GM19395 (cell line): ENCODE measurements around the gene MRPS24.

Experiments
- ATAC-seq: cut with Tn5 transposase; IDR thresholded peaks from one replicate; pipeline ENCODE4 v1.9.1; 2021; ENCODE audit warnings: mild to moderate bottlenecking, moderate library complexity; ENCODE audit not compliant: unreplicated experiment

MRPS24 gene

DNA sequence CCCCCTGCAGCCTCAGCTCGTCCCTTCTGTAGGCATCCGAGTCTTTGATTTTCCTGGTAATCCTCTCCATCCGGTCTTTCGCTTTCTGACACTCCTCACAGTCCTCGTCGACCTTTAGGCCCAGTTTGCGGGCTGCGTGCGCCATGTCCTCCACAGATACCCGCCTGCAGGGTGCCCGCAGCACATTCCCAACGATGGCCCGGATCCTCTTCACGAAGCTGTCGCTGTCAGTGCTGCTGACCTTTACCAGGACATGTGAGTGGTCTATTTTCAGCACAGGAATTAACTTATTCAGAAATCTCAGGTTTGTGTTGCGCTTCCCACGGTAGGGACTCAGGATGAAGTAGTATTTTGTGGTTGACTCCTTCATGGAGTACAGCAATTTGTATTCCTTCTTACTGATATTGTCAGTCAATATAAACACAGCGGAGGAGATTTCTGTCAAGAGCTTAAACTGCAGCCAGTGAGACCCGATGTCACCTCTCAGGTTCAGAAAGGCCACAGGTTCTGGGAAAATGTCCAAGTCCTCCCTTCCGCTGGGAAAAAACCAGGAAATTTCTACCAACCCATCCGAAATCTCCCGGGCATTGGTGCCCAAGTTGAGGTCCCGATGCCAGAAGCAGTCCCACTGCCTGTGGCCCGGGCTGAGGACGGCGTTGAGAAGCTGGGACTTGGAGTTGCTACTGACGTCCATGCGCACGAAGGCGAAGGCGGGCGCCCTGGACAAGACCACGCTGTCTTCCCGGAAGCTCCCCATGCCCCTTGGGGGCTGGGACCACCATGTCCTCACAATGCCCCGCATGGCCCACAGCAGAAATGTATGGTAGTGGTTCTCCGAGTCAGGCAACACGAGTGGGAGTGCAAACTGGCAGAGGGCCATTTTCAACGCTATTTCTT lies 8.9 kb upstream of the MRPS24 start:
- ATAC-seq = no peak

DNA sequence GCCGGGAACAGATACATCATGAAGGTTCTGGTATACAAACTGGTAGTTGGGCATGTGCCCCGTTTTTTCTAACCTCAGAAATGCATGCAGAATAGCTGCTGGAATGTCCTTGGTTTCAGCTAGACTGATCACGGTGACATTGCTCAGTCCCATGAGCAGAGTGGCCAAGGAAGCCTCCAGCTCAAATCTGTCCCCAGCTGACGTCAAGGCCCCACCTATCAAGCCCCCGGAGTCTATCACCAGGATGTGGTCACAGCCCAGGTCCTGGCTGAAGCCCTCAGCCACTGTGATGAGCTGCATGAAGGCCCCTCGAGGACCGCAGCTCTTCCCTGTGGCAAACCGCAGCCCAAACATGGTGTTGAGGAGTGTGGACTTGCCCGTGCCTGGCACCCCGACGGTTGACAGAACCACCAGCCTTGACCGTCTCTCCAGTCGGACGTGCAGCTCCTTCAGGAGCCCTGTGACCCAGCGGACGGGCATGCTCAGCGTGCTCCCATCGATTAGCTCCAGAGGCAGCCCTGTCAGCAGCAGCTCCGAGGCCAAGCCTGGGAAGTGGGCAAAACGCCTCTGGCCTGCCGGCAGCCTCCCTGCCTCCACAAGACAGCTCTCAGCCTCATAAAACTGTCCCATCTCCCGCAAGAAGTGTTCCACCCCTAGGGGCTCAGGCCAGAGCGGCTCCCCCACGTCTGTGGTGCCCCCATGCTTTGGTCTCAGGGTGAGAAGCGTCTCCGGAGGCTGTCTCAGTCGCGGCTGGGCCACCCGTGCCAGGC lies 7.8 kb upstream of the MRPS24 start:
- ATAC-seq = no peak

DNA sequence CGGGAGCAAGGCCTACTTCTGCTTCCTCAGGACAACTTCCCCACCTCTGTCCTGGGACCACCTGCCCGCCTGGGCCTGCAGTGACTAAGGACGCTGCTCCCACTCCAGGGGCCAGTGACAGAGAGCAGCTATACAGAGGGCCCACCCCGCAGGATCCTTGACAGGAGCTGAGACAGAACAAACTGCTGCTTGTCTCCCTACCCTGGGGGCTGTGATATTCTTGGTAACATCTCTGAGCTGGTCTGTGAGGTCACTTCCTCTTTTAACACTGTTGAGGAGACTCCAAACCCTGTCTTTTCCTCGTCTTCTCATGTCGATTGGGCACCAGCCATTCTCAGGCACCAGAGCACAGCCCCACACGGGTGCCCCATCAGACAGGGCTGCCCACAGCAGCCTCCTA lies 6.9 kb upstream of the MRPS24 start:
- ATAC-seq = no peak

DNA sequence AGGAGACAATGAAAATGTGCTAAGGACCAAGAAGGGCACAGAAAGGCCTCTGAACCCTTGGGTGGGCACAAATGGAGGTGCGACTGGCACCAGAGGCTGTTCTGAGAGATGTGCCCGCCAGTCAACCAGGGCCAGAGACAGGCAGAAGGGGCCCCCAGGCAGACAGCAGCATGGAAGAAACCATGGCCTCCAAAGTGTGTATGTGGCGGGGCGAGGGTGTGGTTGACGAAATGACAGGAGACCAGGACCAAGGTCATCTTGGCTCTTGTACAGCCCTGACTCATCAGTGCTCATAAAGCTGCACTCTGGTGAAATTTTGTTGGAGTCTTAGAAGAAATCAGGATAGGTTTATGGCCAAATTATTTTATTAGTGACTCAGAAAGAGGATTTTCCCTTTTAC lies 4.0 kb upstream of the MRPS24 start:
- ATAC-seq = no peak

DNA sequence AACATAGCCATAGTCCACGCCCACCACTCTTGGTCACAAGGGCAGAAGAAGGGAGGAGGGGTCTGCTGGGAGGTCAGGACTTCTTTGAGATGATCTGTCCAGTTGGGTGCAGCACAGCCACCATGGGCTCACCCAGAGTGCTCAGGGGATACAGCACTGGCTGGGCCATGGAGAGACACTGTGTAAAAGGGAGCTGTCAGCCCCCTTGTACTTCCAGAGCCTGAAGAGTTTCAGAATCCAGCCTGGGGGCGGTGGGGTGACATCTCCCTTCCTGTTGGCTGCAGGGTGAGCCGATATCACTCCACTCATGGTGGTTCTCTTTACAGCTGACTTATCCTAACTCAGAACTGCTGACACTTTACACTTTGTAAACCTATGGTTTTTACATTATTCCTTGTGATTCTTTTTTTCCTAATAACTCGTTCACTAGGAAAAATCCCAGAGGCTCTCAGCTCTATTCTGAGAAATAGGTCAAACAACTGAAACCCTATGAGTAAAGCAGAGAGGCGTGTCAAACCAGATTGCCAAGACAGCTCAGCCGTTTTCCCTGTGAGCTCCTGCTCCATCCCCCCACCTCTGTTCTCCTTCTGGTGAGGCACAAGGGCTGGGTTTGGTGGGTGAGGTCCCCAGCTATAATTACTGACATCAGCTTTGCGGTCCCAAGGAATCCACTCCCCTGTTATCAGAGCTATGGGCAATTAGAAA lies 3.2 kb upstream of the MRPS24 start:
- no peak for ATAC-seq

DNA sequence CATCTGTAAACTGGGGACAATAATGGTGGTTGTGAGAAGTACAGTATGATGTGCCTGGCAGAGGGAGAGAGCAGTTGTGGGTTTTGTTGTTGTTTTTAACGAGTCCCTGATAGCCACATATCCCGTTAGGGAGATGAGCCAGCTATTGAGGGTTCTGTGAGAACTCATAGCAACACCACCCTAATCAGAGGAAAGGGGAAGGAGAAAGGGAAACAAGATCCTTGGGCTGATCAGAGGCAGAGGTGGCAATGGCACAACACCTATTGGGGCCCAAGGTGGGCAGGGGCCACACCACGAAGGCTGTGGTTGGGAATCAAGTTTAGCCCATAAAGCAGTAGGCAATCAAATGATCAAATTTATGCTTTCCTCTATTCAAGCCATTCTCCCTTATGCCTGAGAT lies 1.7 kb upstream of the MRPS24 start:
- ATAC-seq = no peak

DNA sequence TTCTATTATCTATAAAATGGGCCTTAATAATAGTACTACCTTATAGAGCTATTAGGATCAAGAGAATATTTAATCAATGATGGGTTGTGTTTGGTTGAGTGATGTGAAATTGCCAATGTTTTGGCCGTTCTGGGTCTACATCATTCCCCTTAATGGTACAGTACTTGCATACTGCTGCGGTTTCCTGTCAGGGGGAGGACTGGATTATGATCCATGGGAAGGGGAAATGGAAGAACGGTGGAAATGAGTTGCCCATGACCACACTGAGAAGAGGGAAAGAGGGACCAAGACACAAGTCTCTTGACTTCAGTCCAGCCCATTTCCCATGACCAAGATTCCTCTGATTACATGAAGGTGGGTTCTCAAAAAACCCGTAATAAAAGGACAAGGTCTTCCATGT lies 999 bp upstream of the MRPS24 start:
- no peak for ATAC-seq

DNA sequence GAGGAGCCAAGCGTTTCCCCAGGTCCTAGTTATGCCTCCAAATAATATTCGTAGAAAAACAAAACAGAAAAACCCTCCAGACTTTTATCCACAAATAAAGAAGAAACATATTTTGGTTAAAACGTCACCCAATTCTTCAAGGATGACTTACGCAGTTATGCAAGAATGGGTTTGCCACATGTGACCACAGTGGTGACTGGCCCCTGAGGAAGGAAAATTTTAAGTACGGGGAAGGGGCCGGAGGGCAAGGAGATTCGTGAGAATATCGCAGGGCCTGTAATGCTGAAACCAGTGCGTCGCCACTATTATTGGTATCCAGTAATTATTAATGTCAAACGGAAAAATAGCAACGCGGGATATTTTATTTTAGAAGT lies 537 bp upstream of the MRPS24 start:
- ATAC-seq = peak; percentile 6

DNA sequence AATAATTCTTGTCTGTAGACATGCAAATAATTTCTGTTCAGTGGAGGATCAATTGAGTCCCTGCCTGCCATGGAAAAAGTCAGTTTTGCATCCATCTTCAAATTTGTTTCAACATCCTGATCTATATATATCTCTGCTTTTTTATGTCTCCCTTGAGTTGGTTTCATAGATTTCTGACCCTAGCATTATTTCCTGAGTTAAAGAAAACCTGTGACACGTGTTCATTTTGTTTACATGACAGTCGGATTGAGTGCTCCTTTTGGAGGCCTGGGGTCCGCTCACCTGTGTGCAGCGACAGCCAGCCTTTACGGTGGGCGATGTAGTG lies 674 bp downstream of the MRPS24 start:
- ATAC-seq = peak; percentile 7

DNA sequence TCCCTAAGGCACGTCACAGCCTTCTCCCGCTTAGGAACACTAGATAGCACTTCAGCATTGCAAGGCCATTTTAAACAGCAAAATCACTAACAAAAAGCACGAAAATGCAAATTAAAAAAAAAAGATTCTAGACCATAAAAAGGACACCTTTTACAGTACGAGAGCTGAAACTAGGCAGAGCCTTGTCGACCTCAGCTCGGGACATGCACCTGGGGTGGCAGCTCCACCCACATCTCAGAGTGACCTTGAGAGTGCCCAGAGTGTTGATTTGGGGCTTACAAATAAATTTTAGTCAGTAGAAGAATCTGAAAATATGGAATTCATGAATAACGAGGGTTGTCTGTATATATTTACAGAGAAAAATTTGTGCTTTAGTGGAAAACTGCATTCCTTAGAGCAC lies 1.1 kb downstream of the MRPS24 start:
- ATAC-seq = no peak

DNA sequence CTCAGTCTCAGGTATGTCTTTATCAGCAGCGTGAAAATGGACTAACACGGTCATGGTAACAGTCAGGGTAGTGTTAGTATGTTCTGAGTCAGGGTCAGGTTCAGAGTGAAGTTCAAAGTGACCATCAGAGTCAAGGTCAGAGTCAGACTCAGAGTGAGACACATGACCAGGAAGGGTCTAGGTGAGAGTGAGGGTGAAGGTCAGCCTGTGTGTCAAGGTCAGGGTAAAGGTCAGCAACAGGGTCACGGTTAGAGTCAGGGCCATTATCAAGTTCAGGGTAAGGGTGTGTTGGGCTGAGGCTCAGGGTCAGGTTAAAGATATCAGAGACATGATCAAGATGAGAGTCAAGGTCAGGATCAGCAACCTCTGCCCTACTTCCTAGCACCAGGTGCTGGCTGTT lies 4.0 kb downstream of the MRPS24 start:
- ATAC-seq = no peak

DNA sequence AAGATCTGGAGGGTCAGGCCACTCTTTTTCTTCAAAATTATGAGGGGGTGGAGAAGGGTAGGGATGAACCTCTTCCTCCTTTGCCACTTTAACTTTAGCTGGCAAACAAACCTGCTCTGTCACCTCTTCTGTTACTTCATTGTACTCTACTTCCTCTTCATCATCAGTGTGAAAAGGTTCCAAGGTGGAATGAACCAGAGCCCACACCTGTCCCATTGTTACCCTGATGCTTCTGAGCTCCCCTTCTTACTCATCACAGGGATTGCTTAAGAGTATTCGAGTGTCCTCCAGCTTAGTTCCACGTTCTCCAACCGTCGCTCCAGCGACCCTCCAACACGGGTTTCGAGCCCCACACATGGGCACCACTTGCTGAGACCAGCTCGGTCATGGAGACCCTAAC lies 5.2 kb downstream of the MRPS24 start:
- no peak for ATAC-seq

DNA sequence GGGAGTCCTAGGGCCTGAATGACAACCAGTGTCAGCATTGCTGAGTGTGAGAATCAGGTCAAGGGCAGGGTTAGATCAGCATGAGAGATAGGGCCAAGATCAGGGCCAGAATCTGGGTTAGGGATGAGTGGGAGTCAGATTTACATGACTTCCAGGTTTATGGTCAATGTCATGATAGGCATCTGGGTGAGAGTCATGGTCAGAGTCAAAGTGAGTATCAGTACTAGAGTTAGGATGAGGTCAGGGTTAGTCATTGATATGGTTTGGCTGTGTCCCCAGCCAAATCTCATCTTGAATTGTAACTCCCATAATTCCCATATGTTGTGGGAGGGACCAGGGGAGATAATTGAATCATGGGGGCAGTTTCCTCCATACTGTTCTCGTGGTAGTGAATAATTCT lies 12.3 kb downstream of the MRPS24 start:
- no peak for ATAC-seq

DNA sequence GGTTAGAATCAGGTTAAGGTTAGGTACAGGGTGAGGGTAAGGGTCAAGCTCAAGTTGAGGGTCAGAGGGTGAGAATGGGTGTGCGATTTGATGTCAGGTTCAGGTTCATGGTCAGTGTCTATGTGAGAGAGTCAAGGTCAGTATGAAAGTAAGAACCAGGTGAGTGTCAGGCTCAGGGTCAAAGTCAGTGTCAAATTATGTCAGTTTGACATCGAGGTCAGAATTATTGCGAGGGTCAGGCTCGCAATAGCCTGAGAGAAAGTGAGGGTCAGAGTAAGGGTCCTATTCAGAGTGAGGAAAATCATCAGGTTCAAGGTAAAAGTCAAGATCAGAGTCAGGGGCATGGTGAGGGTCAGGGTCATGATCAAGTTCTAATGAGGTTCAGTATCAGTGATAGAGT lies 13.0 kb downstream of the MRPS24 start:
- ATAC-seq = no peak

DNA sequence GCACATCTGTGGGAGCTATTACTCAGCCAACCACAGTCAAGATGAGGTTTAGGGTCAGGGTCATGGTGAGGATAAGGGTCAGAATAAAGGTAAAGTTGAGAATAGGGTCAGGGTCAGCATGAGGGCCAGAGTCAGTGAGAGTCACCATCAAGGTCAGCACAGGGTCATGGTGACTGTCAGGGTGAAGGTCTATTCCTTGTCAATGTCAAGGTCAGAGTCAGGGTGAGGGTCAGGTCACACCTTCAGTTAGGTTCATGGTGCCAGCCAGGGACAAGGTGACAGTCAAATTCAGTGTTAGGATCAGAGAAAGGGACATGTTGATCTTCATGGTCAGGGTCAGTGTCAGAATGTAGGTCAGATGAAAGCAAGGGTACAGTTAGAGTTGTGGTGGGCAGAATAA lies 14.1 kb downstream of the MRPS24 start:
- no peak for ATAC-seq

DNA sequence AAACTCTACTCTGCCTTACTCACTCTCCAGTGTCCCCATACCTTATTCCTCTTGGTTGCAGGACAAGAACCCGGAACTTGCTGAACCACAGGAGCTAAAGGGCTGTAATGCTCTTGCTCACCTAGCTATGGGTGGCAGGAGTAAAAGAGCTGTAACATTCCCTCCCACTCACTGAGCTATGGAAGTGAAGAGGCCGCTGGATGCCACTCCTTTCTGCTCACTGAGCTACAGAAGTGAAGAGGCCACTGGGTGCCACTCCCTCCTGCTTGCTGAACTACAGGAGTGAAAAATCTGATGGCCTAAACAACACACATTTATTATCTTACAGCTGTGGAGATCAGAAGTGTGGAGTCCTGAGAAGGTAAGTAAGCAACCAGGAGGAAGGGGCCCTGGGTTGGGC lies 17.5 kb downstream of the MRPS24 start:
- no peak for ATAC-seq

DNA sequence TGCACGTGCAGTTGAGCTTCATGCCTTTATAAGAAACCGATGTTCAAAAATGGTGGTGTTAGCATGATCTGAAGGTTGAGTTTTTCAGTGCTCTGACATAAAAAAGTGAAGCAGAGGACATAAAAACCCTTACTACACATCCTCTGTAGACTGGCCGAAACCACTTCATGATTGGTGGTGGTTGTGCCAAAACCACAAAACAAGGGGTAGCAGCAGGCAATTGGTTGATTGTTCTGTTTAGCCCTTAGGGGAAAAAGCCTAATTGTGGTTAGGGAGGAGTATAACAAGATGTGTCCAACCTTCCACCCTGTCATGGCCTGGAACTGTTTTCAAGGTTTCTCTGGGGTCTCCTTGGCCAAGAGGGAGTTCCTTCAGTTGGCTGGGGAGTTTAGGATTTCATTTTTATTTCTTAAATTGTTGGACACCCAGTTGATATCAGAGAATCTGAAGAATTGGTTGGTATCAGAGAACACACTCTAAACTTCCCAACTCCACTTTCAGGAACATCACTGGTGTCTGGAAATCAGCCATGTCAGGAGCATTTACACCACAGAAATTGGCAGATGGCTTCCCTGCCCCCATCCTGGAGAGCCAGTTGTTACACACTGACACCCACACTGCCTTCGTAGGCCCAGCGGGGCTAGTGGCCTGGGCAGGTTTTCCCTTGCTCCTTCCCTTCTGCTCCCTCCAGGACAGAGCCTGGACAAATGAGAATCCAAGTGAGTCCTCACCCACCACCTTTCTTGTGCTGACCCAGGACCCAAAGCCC lies 18.8 kb downstream of the MRPS24 start:
- no peak for ATAC-seq

DNA sequence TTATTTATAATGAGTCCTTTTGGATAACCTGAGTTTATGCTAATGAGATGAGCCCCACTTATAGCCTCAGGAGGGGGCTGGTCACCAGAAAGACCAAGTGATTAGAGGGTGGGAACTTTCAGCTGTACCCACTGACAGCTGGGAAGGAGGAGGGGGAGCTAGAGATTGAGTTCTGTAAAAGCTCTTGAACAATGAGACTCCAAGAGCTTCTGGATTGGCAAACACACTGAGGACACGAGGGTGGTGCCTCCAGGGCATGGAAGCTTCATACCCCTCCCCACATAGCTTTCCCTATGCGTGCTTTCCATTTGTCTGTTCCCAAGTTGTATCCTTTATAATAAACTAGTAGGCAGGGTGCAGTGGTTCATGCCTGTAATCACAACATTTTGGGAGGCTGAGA lies 20.3 kb downstream of the MRPS24 start:
- ATAC-seq = no peak

DNA sequence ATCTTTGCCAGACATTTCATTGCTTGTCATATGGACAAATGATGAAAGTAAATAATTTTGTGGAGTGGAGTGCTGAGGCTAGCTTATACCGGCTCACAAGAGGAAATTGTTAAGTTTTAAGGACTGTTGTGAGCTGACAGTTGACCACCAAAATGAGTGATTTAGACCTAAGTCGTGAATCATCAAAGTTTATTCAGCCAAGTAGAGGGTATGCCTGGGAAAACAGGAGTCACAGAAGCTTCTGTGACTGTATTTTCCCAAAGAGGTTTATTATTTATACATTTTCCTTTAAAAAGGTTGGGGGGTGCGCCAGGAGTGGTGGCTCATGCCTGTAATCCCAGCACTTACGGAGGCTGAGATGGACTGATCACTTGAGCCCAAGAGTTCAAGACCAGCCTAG lies 21.8 kb downstream of the MRPS24 start:
- no peak for ATAC-seq

DNA sequence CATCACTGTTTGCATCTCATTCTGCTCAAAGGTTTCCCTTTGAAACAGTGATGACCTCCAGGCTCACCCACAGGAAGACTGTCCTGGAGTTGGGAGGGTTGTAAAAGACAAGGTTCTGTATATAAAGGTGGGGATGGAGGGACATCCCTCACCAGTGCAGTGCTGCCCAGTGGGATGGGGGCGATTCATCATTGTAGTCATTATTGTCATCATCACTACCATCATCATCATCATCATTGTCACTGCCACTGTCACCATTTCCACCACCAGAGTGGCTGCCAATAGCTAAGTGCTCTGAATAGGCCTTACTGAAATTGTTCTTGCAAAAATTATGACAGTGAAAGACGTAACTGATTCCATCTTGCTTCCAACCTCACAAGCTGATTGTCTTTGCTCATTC lies 24.7 kb downstream of the MRPS24 start:
- ATAC-seq = no peak

DNA sequence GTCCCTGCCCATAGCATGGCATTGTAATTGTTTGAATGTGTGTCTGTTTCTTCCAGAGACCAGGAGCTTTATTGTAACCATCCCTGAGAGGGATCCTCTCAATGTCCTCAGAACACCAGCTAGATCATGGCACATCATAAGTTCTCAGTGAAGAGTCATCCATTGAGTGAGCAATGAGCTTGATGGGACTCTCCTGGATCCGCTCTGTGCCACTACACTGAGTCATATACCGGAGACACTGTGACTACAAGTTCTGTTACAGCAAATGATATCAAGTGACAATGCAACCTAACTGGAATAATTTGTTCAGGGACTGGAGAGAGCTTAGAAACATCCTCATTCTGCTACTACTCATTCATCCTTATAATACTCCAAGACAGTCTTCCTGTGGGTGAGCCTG lies 25.1 kb downstream of the MRPS24 start:
- ATAC-seq = no peak
